HepG2 (cell line): Measurements from ENCODE around the gene HNRNPH2.

Source experiments
- CREB1 ChIP-seq, 2 experiments: fragments of 450-650 bp in 1 of 2; IDR thresholded peaks; 2 replicates each; pipeline ENCODE4 v1.6.1; 2016 to 2017; ENCODE audit warnings: control low read depth in 1 of 2, mild to moderate bottlenecking in 1 of 2, missing compliant biosample characterization in 1 of 2, missing genetic modification characterization in 1 of 2
- CTCF ChIP-seq: sonication (generic); formaldehyde crosslinking; IDR thresholded peaks from 2 replicates; pipeline ENCODE4 v1.5.0; 2020; ENCODE audit warnings: mild to moderate bottlenecking, missing genetic modification reagents, moderate library complexity
- EZH2 ChIP-seq: conservative IDR thresholded peaks from 2 replicates; pipeline ENCODE4 v1.6.1; 2012; ENCODE audit warnings: mild to moderate bottlenecking, low read depth, low read length, moderate library complexity
- PHF8 ChIP-seq: sonication (generic); formaldehyde crosslinking; IDR thresholded peaks from 2 replicates; pipeline ENCODE4 v1.5.0; 2020; ENCODE audit warnings: missing genetic modification reagents
- TP53 ChIP-seq: sonication (generic); formaldehyde crosslinking; conservative IDR thresholded peaks from 2 replicates; pipeline ENCODE4 v1.4.0; 2020; ENCODE audit warnings: missing genetic modification reagents
- ZNF552 ChIP-seq: sonication (generic); formaldehyde crosslinking; IDR thresholded peaks from 2 replicates; pipeline ENCODE4 v1.9.0; 2022; ENCODE audit warnings: missing genetic modification reagents, mild to moderate bottlenecking, borderline replicate concordance
- TF ChIP-seq, protein P1 (sequence below): sonication (generic); formaldehyde crosslinking; IDR thresholded peaks from 2 replicates; pipeline ENCODE4 v1.4.0; 2020; ENCODE audit warnings: missing genetic modification reagents
- TF ChIP-seq, protein P2 (sequence below): sonication (generic); formaldehyde crosslinking; IDR thresholded peaks from 2 replicates; pipeline ENCODE4 v1.4.0; 2020; ENCODE audit warnings: mild to moderate bottlenecking, missing genetic modification reagents, borderline replicate concordance

GRCh38 chrX:101365301-101365795 is 42.7 kb upstream of the HNRNPH2 start:
- TF ChIP-seq ZNF552 (no peak), CTCF (CRISPR knock-in tag) (no peak), PHF8 (CRISPR knock-in tag) (no peak), TP53 (CRISPR knock-in tag) (no peak), CREB1 (IDR thresholded peaks at IDR 0.05) (no peak), CREB1 (CRISPR knock-in tag; IDR thresholded peaks at IDR 0.05) (no peak), EZH2 (no peak)
- TF ChIP-seq, protein P1, sequence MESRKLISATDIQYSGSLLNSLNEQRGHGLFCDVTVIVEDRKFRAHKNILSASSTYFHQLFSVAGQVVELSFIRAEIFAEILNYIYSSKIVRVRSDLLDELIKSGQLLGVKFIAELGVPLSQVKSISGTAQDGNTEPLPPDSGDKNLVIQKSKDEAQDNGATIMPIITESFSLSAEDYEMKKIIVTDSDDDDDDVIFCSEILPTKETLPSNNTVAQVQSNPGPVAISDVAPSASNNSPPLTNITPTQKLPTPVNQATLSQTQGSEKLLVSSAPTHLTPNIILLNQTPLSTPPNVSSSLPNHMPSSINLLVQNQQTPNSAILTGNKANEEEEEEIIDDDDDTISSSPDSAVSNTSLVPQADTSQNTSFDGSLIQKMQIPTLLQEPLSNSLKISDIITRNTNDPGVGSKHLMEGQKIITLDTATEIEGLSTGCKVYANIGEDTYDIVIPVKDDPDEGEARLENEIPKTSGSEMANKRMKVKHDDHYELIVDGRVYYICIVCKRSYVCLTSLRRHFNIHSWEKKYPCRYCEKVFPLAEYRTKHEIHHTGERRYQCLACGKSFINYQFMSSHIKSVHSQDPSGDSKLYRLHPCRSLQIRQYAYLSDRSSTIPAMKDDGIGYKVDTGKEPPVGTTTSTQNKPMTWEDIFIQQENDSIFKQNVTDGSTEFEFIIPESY (CRISPR knock-in tag), result no peak
- TF ChIP-seq, protein P2, sequence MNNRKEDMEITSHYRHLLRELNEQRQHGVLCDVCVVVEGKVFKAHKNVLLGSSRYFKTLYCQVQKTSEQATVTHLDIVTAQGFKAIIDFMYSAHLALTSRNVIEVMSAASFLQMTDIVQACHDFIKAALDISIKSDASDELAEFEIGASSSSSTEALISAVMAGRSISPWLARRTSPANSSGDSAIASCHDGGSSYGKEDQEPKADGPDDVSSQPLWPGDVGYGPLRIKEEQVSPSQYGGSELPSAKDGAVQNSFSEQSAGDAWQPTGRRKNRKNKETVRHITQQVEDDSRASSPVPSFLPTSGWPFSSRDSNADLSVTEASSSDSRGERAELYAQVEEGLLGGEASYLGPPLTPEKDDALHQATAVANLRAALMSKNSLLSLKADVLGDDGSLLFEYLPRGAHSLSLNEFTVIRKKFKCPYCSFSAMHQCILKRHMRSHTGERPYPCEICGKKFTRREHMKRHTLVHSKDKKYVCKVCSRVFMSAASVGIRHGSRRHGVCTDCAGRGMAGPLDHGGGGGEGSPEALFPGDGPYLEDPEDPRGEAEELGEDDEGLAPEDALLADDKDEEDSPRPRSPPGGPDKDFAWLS (CRISPR knock-in tag), result no peak
